ENCODE measurements around the gene CCDC177.

Gene CCDC177

DNA sequence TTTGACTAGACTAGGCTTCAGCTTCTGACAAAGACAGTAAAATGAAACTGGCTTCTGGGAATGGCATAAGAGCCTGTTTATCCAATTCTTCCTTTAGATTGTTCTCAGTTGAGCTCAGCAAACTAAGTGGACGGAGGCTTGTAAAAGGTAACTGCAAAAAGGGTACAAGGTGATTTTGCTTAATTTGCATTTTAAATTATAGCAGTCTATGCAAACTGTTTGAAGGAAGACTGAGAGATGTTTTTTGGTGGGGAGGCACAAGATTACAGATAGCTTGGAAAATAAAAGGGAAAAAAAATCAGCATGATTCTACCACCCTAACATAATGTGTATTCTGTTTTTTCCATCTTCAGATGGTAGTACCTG is 41.7 kb upstream of the CCDC177 start:
- H3K4me3 ChIP-seq (ENCODE audit: control insufficient read depth, low read depth, low read length), result no peak overlapping the region
- TF ChIP-seq, protein P1, sequence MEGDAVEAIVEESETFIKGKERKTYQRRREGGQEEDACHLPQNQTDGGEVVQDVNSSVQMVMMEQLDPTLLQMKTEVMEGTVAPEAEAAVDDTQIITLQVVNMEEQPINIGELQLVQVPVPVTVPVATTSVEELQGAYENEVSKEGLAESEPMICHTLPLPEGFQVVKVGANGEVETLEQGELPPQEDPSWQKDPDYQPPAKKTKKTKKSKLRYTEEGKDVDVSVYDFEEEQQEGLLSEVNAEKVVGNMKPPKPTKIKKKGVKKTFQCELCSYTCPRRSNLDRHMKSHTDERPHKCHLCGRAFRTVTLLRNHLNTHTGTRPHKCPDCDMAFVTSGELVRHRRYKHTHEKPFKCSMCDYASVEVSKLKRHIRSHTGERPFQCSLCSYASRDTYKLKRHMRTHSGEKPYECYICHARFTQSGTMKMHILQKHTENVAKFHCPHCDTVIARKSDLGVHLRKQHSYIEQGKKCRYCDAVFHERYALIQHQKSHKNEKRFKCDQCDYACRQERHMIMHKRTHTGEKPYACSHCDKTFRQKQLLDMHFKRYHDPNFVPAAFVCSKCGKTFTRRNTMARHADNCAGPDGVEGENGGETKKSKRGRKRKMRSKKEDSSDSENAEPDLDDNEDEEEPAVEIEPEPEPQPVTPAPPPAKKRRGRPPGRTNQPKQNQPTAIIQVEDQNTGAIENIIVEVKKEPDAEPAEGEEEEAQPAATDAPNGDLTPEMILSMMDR (IDR thresholded peaks at IDR 0.05; ENCODE audit: control insufficient read depth, insufficient read depth, low read depth, low read length, missing control alignments), result no peak
- DNase-seq (ENCODE audit: low read depth), result no peak

DNA sequence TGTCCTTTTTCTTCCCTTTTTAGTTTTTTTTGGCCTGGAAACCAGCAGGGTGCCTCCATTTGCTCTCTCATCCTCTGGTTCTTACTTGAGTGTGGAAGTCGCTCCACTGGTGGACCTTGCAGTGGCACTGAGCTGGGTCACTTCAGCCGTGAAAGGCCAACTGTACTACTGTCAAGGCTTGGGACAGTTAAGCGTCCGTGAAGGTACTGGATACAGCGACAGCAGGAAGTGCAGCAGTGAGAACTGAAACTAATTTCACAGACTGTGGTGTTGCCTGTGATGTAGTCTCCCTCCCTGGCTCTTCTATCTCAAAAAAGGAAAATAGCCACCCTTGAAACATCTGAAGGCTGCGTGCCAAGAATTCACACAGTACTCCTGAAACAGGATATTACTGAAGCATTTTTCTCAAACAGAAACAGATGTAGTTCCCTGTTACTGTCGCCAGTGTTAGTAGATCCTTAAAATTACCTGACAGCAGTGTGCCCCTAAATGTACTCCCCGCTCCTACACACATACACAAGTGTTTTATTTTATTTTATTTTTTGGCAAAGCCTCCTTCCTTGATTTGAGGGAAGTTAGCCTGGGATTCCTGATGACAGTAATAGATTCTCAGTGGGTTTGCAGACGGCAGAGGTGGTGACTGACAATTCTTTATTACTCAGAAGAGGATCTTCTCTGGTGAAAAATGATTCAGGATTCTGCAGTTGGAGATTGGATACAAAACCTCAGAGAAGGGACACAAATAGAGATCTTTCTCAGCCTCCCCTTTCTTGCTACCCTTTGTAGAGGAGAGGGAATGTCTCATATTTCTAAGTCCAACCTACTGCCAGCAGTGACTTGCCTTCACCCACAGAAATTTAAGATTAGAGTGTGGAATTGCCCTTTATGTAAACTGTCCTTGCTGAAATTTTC is 41.1 kb upstream of the CCDC177 start:
- DNase-seq (ENCODE audit: low read depth), result peak; percentile 62
- TF ChIP-seq, protein P1 (IDR thresholded peaks at IDR 0.05; ENCODE audit: control insufficient read depth, insufficient read depth, low read depth, low read length, missing control alignments), result no peak
- H3K4me3 ChIP-seq (ENCODE audit: control insufficient read depth, low read depth, low read length), result peak overlapping the region; percentile 9; the same call in 1 of the 2 replicates

DNA sequence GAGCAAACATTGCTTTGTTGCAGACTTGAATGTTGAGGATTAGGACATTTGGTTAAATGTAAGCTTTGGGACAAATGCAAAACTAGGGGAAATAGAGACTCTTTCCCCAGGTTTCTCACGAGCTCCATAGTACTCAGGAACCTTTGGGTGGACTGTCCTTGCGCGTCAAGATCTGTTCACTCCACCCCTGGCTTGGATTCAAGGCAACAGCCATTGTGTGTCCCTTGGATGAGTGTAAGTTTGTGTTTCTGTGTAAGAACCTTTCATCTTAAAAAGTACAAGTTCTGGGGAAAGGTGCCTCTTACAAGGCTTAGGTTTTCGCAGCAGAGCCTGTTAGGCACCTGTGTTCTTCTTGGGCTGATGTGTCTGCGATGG is 40.4 kb upstream of the CCDC177 start:
- 0 out of 2 replicates have a peak overlapping the region, but pooled peaks have one; percentile 9 for H3K4me3 ChIP-seq (ENCODE audit: control insufficient read depth, low read depth, low read length)
- TF ChIP-seq, protein P1 (IDR thresholded peaks at IDR 0.05; ENCODE audit: control insufficient read depth, insufficient read depth, low read depth, low read length, missing control alignments), result no peak
- DNase-seq (ENCODE audit: low read depth), result no peak

DNA sequence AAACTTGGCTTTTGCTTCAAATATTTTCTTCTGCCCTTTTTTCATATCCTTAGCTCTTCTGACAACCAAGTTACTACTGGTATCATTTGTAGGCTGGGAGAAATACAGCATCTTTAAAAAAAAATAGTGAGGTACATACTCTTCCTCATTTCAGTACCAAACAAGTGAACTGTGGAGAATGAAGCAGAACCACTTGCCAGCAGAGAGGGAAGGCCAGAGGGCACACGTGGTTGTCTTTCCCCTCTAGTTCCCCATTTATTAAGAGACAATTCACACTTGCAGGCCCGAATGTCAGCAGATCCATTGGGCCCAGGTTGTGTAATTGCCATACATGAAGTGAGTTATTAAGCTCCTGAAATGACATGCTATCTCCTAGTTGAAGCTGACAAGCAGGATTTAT is 39.9 kb upstream of the CCDC177 start:
- DNase-seq (ENCODE audit: low read depth), result no peak
- TF ChIP-seq, protein P1 (IDR thresholded peaks at IDR 0.05; ENCODE audit: control insufficient read depth, insufficient read depth, low read depth, low read length, missing control alignments), result no peak
- H3K4me3 ChIP-seq (ENCODE audit: control insufficient read depth, low read depth, low read length), result no peak overlapping the region

DNA sequence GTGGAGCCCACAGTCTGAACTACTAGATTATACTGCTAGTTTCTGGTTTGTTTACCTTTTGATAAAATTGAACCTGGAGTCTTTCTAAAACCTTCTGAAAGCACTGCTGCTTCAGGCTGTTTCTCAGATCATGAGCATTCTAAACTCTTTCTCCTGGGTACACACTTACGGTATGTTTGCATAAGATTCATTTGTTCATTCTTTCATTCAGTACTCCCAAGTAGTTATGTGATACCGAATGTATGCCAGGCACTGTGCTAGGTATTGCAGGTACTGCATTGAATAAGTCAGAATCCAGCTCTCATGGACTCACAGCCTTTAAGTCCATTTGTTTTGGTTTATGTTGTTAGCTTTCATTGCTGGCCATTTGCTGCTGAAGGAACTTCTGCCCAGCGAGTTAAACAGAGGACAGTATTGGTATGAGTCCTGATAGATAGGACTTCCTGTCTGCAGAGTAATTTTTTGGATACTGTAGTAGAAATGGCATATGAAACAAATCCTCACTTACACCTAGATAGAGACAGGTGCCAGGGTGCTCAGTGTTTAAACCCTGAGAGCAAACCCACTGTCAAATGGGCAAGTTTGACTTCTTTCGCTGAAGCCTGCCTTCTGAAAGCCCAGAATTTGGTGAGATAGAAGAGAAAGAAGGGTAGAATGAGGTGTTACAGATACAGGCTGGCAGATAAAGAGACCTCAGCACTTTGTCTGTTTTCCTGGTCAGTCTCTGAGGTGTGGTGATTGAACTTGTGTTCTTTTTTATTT is 38.8 kb upstream of the CCDC177 start:
- no peak overlapping the region for H3K4me3 ChIP-seq (ENCODE audit: control insufficient read depth, low read depth, low read length)
- TF ChIP-seq, protein P1 (IDR thresholded peaks at IDR 0.05; ENCODE audit: control insufficient read depth, insufficient read depth, low read depth, low read length, missing control alignments), result no peak
- DNase-seq (ENCODE audit: low read depth), result no peak

DNA sequence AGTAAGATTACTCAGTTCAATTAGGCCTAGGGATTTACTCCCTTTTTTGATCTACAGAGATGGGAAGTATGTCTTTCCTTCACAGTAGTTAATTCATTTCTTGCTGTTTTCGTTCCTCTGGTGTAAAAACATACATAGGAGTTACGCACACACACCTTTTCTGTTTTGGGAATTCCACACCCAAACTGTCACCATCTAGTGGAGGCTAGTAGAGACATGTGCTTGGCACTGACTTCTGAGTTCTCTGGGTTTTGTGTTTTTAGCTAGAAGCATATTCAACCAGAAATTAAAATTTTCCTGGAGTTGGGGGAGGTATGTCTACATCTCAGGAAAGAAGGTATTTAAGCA is 38.1 kb upstream of the CCDC177 start:
- H3K4me3 ChIP-seq (ENCODE audit: control insufficient read depth, low read depth, low read length), result peak overlapping the region; percentile 82
- TF ChIP-seq, protein P1 (IDR thresholded peaks at IDR 0.05; ENCODE audit: control insufficient read depth, insufficient read depth, low read depth, low read length, missing control alignments), result peak; percentile 21
- no peak for DNase-seq (ENCODE audit: low read depth)
